T1000 (cell line): ENCODE measurements around the gene MAP3K8.
"Not testable (repeated sequence)": the region's sequence is repeated elsewhere in the genome, so short reads cannot be mapped to it uniquely, and the experiment has no call there.

Source experiments
- DNase-seq: peaks from one replicate; lab custom pipeline; 2025; ENCODE audit warnings: mixed read lengths; lab: John Stamatoyannopoulos, UW

MAP3K8 gene

DNA sequence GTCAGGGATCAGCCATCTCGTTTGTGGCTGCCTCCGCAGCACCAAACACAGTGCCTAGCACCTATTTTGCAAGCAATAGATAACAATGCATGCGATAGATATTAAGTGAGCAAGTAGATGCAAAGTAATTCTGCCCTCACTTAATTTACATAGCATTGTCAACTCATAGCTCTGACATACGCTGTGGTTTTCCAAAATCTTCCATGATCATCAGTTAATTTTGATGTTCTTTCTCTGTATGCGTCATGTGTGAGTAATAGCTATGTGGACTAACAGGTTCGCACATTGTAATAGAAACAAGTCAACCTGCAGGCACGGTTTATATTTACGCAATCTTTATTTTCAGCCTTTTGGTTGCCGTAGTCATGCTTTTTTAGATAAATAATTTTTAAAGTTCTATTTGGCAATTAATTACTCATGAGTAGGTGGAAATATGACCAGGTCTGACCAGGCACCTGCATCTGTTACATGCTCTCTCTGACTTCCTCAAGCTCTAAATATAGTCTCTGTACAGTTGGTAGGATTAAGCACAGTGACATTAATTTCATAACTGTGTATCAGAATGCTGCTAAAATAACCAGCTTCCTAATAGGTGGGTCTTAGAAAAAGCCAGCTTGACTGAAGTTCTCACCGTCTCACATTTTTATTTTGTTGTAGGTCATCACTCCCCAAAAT is 13.3 kb downstream of the MAP3K8 start:
- DNase-seq = no peak

DNA sequence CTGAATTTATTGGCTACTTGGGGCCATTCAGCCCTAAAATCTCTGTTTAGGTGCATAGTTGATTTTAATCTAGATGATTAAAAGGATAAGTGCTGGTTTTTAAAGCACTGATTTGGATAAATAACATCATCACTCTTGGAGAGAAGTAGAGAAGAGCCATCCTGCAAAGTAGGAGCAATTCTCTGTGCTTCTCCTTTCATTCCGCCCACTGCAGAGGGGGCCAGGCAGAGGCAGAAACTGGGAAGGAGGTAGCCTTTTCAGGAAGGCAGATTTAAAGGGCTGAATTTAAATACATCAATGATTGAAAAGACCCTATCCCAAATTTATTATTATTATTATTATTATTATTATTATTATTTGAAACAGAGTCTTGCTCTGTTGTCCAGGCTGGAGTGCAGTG is 14.1 kb downstream of the MAP3K8 start:
- DNase-seq = no peak

DNA sequence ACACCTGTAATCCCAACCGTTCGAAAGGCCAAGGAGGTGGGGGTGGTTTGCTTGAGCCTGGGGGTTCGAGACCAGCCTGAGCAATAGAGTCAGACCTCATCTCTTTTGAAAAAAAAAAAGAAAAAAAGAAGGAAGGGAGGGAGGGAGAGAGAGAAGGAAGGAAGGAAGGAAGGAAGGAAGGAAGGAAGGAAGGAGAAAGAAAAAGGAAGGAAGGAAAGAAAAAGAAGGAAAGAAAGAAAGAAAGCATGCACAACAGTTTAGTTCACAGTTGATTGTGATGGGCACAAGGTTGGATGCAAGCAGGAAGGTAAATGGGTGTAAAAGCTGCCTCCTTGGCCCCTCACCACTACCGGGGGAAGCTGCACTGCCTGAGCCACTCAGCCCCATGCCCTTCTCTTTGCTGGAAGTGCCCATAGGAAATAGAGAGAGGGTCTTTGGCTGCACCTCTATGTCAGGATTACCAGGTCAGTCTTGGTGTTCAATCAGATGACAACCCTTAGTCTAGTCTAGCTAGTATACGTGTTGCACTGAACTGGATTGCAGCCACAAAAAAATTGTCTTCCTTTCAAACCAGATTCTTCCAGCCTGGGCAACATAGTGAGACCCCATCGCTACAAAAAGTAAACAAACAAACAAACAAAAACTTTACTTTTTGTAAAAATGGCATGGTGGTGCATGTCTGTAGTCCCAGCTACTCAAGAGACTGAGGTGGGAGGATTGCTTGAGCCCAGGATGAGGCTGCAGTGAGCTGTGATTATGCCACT is 20.0 kb downstream of the MAP3K8 start:
- no peak for DNase-seq

DNA sequence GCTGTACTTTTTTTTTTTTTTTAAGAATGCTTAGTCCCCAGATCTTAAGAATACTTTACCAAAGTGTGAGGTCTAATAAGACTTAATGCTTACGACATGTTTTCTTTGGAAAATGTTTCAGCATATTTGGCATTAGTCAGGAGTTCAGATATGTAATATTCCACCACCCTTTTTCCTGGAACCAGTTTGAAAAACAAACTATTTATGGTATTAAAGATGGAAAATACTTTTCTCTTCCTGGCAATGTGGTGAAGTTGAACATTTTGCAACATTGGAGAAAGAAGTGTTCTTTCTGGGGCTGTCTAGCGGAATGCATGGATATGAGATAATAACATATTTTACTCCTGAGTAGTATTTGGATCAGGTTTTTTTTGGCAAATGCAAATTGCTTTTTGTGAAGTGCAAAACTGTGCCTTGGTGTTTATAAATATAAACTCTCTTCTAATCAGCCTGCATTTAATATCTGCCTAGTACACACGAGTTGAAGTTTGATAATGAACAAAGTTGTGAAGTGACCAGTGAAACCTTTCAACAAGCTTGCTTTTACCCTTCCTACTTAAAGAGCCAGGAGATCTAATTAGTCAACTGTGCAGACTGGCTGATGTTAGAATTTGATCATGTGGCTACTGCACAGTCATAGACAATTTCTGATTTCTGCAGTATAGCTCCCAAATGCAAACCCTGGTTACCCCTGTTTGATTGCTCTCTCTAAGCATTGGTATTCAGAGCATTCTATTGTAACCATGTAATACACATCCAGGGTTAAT is 20.9 kb downstream of the MAP3K8 start:
- DNase-seq = no peak

DNA sequence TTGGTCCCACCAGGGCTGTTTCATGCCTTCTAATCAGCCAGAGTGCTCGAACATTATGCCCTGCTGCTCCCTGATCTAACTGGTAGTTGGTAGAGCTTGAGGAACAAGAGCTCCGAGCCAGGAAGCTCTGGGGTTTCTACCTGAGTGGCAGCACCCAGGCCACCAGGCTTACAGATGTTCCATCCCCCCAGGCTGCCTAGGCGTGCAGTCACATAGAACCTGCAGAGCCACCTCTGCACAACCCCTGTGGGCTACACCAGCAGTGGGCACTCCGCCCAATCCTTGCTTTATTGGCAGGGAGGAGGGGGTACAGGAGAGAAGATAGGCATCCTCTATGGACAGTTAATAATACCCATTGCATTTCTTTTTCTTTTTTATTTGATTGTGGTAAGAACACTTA is 21.8 kb downstream of the MAP3K8 start:
- DNase-seq = no peak

DNA sequence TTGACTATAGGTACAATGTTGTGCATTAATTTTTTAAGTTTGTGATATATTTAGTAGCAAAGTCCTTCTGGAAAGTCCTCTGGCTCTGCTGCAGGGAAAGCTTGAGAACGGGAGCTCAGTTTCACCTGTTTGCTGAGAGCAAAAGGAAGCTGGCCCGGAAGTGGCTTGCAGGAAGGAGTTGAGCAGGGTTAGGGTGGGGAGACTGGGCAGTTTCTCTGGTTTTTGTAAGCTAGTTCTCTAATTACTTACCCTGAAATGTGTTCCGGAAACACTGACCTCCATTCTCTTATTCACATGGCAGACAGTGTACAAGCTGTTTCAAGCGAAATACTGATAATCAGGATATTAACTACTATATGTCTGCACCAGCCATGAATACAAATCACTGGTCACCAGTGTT is 22.3 kb downstream of the MAP3K8 start:
- DNase-seq = no peak

DNA sequence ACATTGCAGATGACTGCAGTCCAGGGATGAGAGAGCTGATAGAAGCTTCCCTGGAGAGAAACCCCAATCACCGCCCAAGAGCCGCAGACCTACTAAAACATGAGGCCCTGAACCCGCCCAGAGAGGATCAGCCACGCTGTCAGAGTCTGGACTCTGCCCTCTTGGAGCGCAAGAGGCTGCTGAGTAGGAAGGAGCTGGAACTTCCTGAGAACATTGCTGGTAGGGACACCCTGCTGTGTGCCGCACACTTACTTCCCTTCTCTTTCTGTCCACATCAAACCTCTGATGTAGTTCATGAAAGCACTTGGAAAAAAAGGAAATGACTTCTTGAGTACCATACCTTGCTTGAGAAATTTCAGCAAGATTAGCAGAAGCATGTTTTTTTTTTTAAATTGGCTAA is 25.3 kb downstream of the MAP3K8 start:
- DNase-seq = no peak

DNA sequence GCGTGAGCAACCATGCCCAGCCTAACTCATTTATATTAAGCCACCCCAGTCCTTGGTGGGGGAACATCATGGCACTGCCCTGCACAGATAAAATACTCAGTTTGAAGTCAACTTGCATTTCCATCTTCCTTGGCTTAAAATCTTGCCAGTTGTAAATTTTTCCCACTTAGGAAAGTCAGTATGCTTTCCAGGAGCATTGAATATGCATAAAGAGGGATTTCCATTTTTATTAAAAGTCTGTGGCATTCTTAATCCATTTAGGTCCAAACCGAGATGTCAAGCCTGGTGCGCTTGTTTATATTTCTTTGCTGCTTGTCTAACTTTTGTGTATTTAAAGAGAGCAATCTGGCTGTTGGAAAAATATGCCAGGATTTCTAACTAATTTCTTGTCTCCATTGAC is 26.1 kb downstream of the MAP3K8 start:
- DNase-seq = no peak

DNA sequence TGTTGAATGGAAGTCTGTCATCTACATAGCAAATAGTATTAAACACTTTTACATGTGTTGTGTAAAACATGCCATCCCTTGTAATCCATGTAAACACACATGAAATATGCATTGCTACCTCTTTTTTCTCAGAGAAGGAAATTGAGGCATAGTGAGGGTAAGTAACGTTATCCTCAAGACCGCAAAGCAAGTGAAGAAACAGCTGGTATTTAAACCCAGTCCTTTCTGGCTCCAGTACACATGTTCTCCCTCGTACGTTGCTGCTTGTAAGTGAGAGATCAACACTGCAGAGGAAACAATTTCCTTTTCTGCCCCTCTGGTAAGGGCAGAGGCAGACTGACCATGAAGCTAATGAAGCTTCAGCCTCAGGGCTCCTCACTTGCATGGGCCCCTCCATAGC is 28.5 kb downstream of the MAP3K8 start:
- no peak for DNase-seq

DNA sequence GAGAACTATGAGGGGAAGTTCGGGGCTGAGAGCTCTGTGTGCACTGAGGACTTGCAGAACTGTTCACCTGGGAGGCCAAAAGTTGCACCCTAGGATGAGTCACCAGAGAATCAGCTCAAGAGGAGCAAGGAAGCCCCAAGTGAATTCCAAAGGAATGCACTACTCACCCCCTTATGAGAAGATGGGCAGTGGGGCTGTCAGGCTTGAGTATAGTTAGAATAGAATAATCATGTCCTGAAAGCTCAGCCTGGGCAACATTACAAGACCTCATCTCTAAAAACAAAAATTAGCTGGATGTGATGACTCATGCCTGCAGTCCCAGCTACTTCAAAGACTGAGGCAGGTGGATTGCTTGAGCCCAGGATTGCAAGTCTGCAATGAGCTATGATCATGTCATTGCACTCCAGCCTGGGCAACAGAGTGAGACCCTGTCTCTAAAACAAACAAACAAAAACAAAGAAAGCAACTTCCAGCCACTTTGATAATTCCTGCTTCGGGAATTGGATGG is 30.0 kb downstream of the MAP3K8 start:
- no peak for DNase-seq

DNA sequence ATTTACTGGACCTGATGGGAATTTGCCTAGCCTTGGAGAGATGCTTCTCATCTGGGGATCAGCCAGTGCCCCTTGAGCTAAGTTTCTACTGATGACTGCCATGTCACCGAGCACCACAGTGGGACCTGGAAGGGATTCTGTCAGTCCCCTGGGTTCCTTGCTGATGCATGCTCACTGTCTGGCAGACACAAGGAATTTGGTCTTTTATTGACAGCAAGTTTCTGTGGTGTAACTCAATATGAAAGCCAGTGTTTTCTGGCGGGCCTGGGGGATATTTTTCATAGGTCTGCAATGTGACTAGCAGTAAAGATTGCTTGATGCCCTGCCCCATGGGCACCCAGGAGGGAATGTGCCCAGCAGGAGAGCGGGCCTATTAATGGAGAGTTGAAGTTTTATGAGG is 30.7 kb downstream of the MAP3K8 start:
- DNase-seq = no peak

DNA sequence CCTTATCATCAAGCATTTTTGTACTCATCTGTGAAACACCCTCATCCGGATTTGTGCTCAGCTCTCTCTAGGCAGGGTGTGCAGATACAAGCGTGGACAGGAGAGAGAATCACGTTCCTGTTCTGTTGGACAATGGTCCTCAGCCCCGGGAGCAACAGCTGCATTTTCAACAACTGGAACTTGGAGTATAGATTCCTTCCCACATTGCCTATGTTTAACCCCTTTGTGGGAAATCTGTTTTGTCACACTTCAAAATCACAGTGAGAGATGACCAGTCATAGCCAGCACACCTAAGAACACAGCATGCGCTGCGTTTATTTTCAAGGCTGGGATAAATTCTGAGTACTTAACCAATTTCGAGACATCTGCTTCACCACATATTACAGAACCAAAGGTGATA is 32.5 kb downstream of the MAP3K8 start:
- no peak for DNase-seq

DNA sequence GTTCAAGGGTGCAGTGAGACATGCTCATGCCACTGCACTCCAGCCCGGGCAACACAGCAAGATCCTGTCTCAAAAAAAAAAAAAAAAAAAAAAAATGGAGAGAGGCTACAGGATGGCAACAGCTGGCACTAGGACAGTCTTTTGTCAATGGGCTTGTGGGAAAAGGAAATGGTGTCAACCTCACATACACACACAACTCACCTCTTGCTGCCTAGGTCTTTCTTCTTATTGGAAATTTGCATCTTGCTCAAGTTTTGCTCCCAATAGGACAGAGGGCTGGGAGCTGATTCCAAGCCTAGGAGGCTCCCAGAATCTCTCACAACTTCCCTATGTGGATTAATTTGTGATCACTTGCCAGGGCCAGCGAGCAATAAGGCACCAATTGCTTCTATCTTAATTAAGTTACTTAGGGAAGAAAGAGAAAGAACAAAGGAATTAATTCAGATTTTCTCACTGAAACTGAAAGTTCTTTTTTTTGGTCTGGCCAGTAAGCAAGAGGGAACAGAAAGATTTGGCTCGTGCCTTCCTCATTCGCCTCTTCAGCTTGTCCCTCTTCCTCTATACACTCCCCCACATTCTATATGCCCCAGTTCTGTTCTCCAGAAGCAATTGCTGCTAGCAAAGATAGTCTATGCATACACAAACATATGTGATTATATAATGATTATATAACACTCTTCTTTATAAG is 33.8 kb downstream of the MAP3K8 start:
- no peak for DNase-seq

DNA sequence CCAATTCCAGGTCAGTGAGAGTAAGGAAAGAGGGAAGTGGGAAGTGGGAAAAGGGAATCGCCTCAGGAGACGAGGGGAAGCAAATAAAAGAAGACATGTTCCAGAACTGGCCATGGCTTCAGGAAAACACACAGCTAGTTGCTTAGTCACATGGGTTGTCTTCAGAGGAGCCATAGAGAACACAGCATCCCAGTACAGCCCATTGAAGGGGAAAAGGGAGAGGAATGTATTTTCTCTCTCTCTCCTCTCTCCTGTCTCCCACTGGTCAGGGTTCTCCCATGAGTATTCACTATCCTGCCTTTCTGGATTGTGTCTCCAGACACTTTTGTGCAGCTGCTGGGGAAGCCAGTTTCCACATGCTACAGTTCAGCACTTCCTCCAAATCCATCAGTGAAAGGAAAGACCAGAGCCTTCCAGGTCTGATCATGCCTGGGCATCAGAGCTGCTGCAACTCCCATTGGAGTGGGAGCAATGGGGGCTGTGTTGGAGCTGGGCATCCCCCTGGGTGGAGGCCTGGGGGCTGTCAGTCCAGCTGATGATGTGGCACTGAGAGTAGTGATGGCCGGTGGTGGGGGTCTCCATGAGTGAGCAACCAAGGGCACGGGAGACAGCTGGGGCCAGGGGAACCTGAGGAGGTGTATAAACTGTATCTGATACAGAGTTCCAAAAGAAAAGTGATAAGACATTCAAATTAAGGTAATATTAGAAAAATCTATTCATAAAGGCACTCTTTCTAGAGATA is 38.6 kb downstream of the MAP3K8 start:
- DNase-seq = no peak

DNA sequence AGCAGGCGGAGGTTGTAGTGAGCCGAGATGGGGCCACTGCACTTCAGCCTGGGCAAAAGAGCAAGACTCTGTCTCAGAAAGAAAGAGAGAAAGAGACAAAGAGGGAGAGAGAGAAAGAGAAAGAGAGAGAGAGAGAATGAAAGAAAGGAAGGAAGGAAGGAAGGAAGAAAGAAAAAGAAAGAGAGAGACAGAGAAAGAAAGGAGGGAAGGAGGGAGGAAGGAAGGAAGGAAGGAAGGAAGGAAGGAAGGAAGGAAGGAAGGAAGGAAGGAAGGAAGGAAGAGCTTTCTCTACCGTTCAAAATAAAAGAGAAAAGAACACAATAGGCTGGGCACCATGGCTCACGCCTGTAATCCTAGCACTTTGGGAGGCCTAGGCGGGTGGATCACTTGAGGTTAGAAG is 41.5 kb downstream of the MAP3K8 start:
- DNase-seq = not testable (repeated sequence)

DNA sequence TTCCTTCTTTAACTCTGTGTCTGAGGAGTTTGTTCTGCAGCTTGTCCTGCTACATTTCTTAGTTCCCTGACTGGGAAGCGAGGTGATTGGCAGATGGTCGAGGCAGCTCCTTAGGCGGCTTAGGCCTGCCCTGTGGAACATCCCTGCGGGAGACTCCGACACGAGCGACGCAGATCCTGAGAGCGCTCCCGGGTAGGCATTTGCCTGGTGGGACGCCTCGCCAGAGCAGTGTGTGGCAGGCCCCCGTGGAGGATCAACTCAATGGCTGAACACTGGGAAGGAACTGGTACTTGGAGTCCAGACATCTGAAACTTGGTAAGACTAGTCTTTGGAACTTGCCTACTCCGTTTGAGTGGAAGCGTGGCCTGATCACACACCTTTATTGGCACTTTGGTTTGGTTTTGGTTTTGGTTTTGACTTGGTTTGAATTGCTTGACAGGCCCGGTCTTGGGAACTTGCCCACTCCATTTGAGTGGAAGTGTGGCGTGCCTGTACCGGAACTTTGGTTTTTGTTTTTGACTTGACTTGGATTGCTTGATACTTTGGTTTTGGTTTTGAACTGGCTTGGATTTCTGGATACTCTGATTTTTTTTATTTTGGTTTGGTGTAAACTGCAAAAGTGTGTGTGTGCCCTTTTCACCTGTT is 42.6 kb downstream of the MAP3K8 start:
- DNase-seq = no peak

DNA sequence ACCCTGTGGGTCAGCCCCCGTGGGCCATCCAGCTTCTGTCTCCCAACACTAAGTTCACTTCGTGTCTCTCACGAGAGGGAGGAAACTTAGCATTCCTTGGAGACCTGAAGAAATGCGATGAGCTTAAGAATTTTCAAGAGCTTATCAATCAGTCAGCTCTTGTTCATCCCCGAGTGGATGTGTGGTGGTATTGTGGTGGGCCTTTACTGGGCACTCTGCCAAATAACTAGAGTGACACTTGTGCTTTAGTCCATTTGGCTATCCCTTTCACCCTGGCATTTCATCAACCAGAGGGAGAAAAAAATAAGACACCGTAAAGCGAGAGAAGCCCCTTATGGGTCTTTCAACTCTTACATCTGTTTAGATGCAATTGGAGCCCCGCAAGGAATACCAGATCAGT is 45.5 kb downstream of the MAP3K8 start:
- DNase-seq = not testable (repeated sequence)

DNA sequence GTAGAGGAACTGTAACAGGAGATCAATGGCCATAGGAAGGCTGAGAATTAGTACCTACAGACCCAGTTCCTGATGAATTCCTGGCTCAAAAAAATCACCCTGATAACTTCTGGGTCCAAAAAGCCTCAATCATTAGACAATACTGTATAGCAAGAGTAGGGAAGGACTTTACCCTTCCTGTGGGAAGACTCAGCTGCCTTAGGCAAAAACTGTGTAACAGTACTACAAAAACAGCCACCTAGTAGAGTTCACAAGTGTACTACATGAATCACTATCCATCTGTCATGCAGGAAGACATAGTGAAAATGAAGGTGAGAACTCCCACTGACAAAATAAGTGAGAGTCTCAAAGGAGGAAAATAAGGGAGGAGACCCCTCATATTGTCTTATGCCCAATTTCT is 47.6 kb downstream of the MAP3K8 start:
- DNase-seq = no peak

DNA sequence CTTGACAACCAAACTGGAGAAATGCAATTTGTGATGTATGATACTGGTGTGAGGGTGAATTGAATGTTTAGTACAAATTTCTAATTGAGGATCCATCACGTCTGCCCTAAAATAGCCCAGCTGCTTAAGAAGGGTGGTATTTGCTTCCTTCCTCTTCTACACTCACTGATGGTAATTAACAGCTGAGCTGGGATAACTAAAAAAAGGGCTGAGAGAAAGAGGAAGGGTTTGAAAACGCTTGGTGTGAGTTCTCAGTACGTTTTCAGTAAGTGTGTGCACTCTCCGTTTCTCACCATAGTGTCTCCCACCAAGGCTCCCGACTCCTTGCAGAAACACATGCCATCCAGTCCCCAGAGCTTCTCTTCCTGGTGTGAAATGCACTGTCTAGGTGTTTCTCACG is 54.3 kb downstream of the MAP3K8 start:
- DNase-seq = no peak

DNA sequence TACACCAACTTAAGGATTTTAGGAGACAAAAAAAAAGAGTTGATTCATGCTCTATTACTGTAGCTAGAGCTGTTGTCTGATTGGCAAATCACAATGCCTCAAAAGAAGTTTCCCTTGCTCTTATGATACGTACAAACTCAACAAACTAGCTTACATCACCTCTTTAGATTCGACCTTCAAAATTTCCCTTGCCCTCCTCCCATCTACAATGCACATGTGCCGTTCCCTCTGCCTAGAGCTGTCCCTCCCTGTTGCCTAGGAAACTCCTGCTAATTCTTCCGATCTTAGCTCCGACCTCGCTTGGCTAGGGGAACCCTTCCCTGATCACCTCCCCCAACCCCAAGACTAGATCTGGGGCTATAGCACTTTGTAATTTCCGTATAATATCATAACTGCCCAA is 55.4 kb downstream of the MAP3K8 start:
- no peak for DNase-seq
